ENCODE results near the gene FBXO41. TPM values are rescaled to one million over a fixed set of nuclear protein-coding genes. Genes with fewer than 3 reads are reported as not detected.
"Not testable (repeated sequence)": the region's sequence is repeated elsewhere in the genome, so short reads cannot be mapped to it uniquely, and the experiment has no call there.

The FBXO41 gene
- total RNA-seq, 2 donors from 2014 or later: 13.3 to 13.5 TPM

- Mint-ChIP-seq H3K27me3 (no peaks in the 10 kb centered on the region), H3K36me3 (ENCODE audit: low read depth) (peaks cover 7% of the 10 kb centered on the region), H3K4me3 (no peak overlapping the region), H3K4me1 (peaks cover 18% of the 10 kb centered on the region), H3K27ac (no peak overlapping the region)
- ATAC-seq (no peak), DNase-seq (no peak)
- H3K9me3 ChIP-seq (ENCODE audit: control insufficient read depth, low read length, poor library complexity, severe bottlenecking): no peaks in the 10 kb centered on the region
Observed at GRCh38 chr2:73263540-73264331, 20.5 kb downstream of the FBXO41 start.

- H3K27ac Mint-ChIP-seq; DNase-seq; ATAC-seq; H3K9me3 ChIP-seq (ENCODE audit: control insufficient read depth, low read length, poor library complexity, severe bottlenecking); H3K36me3 Mint-ChIP-seq (ENCODE audit: low read depth); H3K4me3 Mint-ChIP-seq; H3K27me3 Mint-ChIP-seq: not testable (repeated sequence)
- H3K4me1 Mint-ChIP-seq: peaks cover 12% of the 10 kb centered on the region
Observed at GRCh38 chr2:73262691-73263429, 21.4 kb downstream of the FBXO41 start.

DNA sequence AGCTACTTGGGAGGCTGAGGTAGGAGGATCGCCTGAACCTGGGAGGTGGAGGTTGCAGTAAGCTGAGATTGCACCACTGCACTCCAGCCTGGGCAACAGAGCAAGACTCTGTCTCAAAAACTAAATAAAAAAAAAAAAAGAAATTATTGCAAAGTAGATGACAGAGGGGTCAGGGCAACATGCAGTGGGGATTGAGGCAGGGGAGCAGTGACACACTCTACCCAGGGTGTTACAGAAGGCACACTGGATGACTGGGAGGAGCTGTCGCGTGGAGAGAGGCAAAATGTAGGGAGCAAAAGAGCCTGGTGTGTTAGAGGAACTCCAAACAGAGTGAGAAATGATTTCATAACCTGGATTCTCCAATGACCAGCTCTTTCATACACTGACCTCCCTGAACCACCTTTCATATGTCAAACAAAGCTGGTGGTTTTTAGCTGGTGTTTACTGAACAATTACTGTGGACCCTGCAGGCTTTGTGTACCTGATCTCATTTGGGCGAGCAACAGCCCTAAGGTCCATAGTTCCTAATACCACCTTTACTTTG lies 22.1 kb downstream of the FBXO41 start:
- Mint-ChIP-seq H3K4me1 (peaks cover 8% of the 10 kb centered on the region), H3K36me3 (ENCODE audit: low read depth) (peaks cover 2% of the 10 kb centered on the region), H3K4me3 (no peak overlapping the region), H3K27ac (no peak overlapping the region), H3K27me3 (no peaks in the 10 kb centered on the region)
- ATAC-seq: no peak
- no peaks in the 10 kb centered on the region for H3K9me3 ChIP-seq (ENCODE audit: control insufficient read depth, low read length, poor library complexity, severe bottlenecking)
- DNase-seq: no peak

- no peak overlapping the region for H3K27ac Mint-ChIP-seq
- ATAC-seq (no peak), DNase-seq (no peak)
- H3K27me3 Mint-ChIP-seq: no peaks in the 10 kb centered on the region
- H3K4me3 Mint-ChIP-seq: no peak overlapping the region
- no peaks in the 10 kb centered on the region for H3K9me3 ChIP-seq (ENCODE audit: control insufficient read depth, low read length, poor library complexity, severe bottlenecking)
- H3K4me1 Mint-ChIP-seq: peaks cover 11% of the 10 kb centered on the region
- peaks cover 2% of the 10 kb centered on the region for H3K36me3 Mint-ChIP-seq (ENCODE audit: low read depth)
Observed at GRCh38 chr2:73260338-73260984, 23.8 kb downstream of the FBXO41 start.

GRCh38 chr2:73259704-73260337 lies 24.5 kb downstream of the FBXO41 start:
- peaks cover 2% of the 10 kb centered on the region for H3K36me3 Mint-ChIP-seq (ENCODE audit: low read depth)
- peak overlapping the region; percentile 59 for H3K27ac Mint-ChIP-seq
- H3K27me3 Mint-ChIP-seq: no peaks in the 10 kb centered on the region
- no peaks in the 10 kb centered on the region for H3K9me3 ChIP-seq (ENCODE audit: control insufficient read depth, low read length, poor library complexity, severe bottlenecking)
- no peak for DNase-seq
- no peak for ATAC-seq
- H3K4me3 Mint-ChIP-seq: no peak overlapping the region
- H3K4me1 Mint-ChIP-seq: peaks cover 13% of the 10 kb centered on the region

DNA sequence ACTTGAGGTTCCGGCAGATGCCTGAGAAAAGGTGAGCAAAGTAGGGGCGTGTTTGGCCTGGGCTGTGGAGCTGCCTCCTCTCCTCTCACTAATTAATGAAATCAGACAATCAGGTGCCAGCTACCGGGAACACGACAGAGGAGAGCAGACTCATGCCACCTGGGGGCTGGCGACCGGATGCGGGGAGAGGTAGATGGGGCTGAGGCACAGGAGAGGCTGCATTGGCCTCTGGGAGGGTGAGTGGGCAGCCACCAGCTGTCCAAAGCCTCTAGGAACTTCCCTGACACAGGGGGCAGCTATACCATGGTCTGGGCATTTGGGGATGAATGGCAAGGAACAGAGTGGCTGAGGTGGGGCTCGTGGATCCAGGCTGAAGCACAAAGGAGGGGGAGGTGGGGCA lies 25.0 kb downstream of the FBXO41 start:
- H3K4me1 Mint-ChIP-seq: peaks cover 13% of the 10 kb centered on the region
- ATAC-seq (no peak), DNase-seq (no peak)
- peak overlapping the region; percentile 59 for H3K27ac Mint-ChIP-seq
- H3K4me3 Mint-ChIP-seq: no peak overlapping the region
- no peaks in the 10 kb centered on the region for H3K27me3 Mint-ChIP-seq
- H3K36me3 Mint-ChIP-seq (ENCODE audit: low read depth): peaks cover 2% of the 10 kb centered on the region
- H3K9me3 ChIP-seq (ENCODE audit: control insufficient read depth, low read length, poor library complexity, severe bottlenecking): no peaks in the 10 kb centered on the region

DNA sequence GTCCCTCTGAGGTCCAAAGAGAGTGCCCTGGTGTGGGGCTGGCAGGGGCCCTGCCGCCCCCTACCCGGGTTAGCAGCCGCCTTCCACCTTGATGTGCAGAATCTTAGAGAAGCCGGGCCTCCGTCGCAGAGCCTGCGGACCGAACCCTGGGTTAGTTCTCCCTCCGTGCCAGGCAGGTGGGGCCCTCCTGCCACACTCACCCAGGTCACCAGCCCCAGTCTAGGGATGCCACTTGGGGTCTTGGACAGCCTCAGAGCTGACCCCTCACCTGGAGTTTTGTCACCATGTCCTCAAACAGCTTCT lies 25.4 kb downstream of the FBXO41 start:
- H3K9me3 ChIP-seq (ENCODE audit: control insufficient read depth, low read length, poor library complexity, severe bottlenecking): no peaks in the 10 kb centered on the region
- ATAC-seq (no peak), DNase-seq (no peak)
- Mint-ChIP-seq H3K36me3 (ENCODE audit: low read depth) (peaks cover 2% of the 10 kb centered on the region), H3K4me3 (no peak overlapping the region), H3K27me3 (no peaks in the 10 kb centered on the region), H3K27ac (no peak overlapping the region), H3K4me1 (peaks cover 13% of the 10 kb centered on the region)

- no peaks in the 10 kb centered on the region for H3K9me3 ChIP-seq (ENCODE audit: control insufficient read depth, low read length, poor library complexity, severe bottlenecking)
- ATAC-seq (no peak), DNase-seq (no peak)
- no peaks in the 10 kb centered on the region for H3K27me3 Mint-ChIP-seq
- H3K4me3 Mint-ChIP-seq: no peak overlapping the region
- peaks cover 13% of the 10 kb centered on the region for H3K4me1 Mint-ChIP-seq
- H3K36me3 Mint-ChIP-seq (ENCODE audit: low read depth): peaks cover 3% of the 10 kb centered on the region
- no peak overlapping the region for H3K27ac Mint-ChIP-seq
Observed at GRCh38 chr2:73258186-73258912, 25.9 kb downstream of the FBXO41 start.

DNA sequence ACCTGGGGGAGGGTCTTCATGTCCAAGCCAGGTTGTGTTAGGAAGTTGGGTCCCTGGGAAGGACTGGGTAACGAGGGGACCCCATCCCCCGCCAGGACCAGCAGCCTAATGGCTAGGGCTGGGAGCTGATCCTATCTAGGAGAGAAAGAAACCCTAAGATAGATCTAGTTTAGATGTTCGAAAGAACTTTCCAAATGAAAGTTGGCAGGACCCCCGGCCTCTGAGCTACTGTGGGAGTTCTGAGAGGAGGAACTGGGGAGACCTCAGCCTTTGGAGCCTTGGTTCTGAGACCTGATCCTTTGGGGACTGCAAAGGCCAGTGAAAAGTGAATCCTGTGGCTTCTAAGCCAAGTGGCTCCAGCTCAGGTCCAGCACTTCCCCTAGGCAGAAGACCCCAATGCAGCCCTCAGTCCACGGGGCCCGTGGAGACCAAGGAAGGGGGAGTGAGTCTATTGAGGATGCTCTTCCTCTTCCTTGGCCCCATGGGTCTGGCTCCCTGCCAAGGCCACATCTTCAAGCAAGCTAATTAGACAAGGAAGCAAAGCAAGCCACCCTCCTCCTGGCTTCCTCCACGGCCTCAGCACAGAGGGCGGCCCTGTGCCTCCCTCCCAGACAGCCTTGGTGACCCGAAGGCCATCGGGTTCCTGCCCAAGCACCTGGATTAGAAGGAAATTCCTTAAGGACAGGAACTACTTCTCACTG lies 26.7 kb downstream of the FBXO41 start:
- H3K27me3 Mint-ChIP-seq: no peaks in the 10 kb centered on the region
- H3K27ac Mint-ChIP-seq: no peak overlapping the region
- H3K9me3 ChIP-seq (ENCODE audit: control insufficient read depth, low read length, poor library complexity, severe bottlenecking): no peaks in the 10 kb centered on the region
- H3K4me3 Mint-ChIP-seq: no peak overlapping the region
- ATAC-seq (no peak), DNase-seq (no peak)
- H3K4me1 Mint-ChIP-seq: peaks cover 13% of the 10 kb centered on the region
- peaks cover 6% of the 10 kb centered on the region for H3K36me3 Mint-ChIP-seq (ENCODE audit: low read depth)

GRCh38 chr2:73257021-73257420 lies 27.3 kb downstream of the FBXO41 start:
- H3K27me3 Mint-ChIP-seq: no peaks in the 10 kb centered on the region
- no peak overlapping the region for H3K4me3 Mint-ChIP-seq
- H3K36me3 Mint-ChIP-seq (ENCODE audit: low read depth): peaks cover 7% of the 10 kb centered on the region
- H3K9me3 ChIP-seq (ENCODE audit: control insufficient read depth, low read length, poor library complexity, severe bottlenecking): no peaks in the 10 kb centered on the region
- no peak for ATAC-seq
- H3K4me1 Mint-ChIP-seq: peaks cover 13% of the 10 kb centered on the region
- DNase-seq: no peak
- no peak overlapping the region for H3K27ac Mint-ChIP-seq

DNA sequence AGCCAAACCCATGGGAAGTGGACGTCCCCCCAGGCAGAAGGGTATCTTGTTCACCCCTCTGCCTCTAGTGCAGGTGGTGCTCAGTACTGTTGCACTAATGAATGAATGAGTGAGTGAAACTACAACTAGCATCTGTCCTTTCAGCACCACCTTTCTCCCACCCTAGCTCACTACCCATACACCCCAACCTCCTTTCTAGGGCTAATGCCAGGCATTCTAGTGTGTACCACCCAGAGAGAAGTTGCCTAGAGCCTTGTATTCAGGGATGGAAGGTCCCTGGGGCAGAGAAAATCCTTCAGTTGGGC lies 27.7 kb downstream of the FBXO41 start:
- no peaks in the 10 kb centered on the region for H3K9me3 ChIP-seq (ENCODE audit: control insufficient read depth, low read length, poor library complexity, severe bottlenecking)
- no peak for ATAC-seq
- DNase-seq: no peak
- Mint-ChIP-seq H3K27me3 (no peaks in the 10 kb centered on the region), H3K27ac (no peak overlapping the region), H3K4me3 (no peak overlapping the region), H3K4me1 (peaks cover 13% of the 10 kb centered on the region), H3K36me3 (ENCODE audit: low read depth) (peaks cover 6% of the 10 kb centered on the region)

DNA sequence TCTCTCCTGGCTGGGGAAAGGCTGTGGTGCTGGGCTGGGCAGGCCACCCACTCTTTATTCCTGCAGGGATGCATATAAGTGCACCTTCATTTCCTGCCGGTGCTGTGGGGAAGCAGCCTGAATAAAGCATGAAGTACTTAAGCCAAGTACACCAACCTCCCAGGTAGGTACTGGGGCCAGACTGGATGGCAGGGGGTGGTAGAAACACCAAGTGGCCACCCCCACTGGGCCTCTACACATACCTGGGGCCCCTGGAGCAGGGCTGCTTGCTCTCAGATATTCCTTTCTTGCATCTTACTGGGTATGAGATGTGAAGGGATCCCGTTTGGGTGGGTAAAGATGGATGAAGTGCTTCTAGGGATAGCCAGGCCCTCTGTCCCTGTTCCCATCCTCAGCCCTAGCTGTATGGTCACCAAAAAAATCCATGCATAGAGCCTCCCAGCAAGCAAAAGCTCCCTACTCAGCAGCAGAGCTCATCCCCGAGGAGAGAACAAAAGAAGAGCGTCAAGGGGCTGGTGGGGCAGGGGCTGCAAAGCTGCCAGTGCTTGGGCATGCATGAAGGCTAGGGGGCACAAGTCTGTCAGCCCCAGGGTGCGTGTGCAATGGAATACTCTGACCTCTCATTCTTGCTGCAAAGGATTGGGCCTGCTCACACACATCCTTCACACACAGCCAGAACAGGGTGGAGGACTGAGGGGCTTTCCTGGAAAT lies 28.2 kb downstream of the FBXO41 start:
- Mint-ChIP-seq H3K4me1 (peaks cover 13% of the 10 kb centered on the region), H3K36me3 (ENCODE audit: low read depth) (peaks cover 5% of the 10 kb centered on the region), H3K27me3 (no peaks in the 10 kb centered on the region), H3K27ac (peak overlapping the region; percentile 61), H3K4me3 (no peak overlapping the region)
- ATAC-seq (no peak), DNase-seq (no peak)
- H3K9me3 ChIP-seq (ENCODE audit: control insufficient read depth, low read length, poor library complexity, severe bottlenecking): no peaks in the 10 kb centered on the region

Data from T-helper 17 cell (primary cell).